NOMO-1 treated with dmso at 0.1 percent for 144 hours (cell line): Measurements from ENCODE around the gene IL22.

ENCODE experiments used
- DNase-seq: peaks from one replicate; lab custom pipeline; 2025; ENCODE audit not compliant: unreplicated experiment; lab: John Stamatoyannopoulos, UW

IL22 gene

DNA sequence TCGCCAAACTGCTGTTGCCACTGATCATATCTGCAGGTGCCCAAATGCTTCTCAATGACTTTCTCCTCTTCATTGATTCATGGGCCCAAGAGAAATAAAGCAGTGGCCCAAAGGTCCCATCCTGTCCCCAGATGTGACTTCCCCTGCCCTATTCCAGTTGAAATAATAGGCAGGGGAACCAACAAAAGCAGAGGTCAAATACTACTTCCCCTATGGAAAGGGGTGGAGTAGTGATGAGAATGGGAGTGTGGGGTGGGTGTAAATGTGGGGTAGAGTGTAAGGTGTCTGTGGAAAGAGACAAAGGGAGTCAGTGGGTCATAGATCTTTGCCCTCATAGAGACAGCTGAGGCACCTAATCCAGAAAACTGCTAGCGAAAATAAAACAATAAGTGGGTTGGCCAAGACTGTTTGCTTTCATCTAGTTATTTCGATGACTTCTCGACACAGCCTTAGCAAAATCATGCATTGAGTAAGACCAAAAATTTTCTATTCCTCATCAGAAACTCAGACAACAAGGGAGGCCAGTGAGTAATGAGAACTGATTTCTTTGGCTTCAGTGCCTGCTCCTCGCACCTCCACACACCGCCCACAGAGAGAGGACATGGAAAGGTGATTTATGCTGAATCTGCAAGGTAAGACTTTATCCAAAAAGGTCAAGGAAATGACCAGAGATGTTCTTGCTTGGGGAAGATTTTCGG is 10.9 kb upstream of the IL22 start:
- DNase-seq = no peak

GRCh38 chr12:68263366-68263765 is 10.0 kb upstream of the IL22 start:
- no peak for DNase-seq

DNA sequence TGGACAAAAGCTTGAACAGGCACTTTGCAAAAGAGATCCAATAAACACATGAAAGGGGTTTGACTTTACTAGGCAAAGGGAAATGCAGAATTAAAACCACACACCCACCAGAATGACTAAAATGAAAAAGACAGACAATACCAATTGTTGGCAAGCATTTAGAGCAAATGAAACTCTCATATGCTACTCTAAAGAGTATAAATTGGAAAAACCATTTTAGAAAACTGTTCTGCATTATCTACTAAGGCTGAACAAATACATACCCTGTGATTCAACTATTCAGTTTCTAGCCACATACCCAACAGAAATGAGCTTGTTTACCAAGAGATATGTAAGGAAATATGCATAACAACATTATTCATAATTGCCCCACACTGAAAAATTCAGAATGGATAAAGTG is 8.5 kb upstream of the IL22 start:
- DNase-seq = no peak

DNA sequence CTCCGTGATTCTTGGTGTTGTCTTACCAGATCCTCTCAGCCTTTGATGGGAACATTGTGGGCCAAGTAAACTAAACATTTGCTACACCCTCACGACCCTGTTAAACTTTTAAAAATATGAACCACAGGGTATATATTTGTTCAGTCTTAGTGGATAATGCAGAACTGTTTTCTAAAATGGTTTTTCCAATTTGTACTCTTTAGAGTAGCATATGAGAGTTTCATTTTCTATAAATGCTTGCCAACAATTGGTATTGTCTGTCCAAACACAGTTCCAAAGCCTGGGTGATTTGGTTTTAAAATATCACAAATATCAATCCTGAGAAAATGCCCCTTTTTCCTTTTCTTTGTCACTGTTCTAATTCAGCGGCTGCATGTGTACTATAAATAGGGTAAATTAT is 6.7 kb upstream of the IL22 start:
- DNase-seq = no peak

DNA sequence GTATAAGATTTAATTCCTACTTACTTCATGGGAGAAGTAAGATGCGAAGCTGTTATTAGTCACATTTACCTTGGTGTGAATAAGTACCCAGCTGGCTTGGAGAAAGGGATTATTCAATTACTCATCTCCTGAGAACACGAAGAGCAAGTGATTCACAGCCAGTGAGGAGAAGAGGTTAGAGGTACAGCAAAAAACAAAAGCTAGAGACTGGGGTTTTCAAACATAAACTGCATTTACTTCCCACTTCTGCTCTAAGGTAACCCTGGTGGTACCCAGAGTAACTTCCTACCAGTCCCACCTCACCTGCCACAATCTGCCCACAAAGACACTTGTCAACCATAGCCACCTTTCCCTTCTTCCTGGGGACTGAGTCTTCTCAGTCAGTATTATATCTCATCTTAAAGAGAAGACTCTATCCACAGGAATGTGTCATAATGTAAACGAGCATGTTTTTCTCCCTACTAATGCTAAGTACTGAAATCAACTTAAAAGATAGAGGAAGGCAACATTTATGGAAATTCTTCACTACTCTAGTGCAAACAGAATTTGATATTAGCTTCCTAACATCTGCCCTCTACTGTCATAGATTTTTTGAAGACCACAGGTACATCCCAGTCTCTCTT is 6.0 kb upstream of the IL22 start:
- DNase-seq = no peak

- DNase-seq = no peak
Measured at GRCh38 chr12:68252077-68252476, 1.3 kb downstream of the IL22 start.

GRCh38 chr12:68250454-68250853 is 3.0 kb downstream of the IL22 start:
- no peak for DNase-seq

DNA sequence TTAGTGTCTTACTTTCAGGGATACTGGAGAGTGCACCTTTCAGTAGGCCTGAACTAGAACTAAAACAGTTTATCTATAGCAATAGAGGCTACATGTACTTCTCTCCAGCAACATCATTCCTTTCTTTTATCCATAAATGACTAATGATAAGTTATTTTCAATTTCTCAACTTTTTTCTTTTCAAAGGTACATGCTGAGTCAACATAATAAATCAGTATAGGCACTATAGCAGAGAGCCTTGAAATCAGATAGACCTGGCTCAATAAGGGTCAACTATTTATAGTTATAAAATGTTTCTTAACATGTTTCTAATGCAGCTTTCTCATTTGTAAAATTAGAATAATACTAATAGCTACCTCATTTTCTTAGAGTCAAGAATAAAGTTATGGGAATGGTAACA is 5.6 kb downstream of the IL22 start:
- no peak for DNase-seq

GRCh38 chr12:68246350-68246749 is 7.1 kb downstream of the IL22 start:
- no peak for DNase-seq

DNA sequence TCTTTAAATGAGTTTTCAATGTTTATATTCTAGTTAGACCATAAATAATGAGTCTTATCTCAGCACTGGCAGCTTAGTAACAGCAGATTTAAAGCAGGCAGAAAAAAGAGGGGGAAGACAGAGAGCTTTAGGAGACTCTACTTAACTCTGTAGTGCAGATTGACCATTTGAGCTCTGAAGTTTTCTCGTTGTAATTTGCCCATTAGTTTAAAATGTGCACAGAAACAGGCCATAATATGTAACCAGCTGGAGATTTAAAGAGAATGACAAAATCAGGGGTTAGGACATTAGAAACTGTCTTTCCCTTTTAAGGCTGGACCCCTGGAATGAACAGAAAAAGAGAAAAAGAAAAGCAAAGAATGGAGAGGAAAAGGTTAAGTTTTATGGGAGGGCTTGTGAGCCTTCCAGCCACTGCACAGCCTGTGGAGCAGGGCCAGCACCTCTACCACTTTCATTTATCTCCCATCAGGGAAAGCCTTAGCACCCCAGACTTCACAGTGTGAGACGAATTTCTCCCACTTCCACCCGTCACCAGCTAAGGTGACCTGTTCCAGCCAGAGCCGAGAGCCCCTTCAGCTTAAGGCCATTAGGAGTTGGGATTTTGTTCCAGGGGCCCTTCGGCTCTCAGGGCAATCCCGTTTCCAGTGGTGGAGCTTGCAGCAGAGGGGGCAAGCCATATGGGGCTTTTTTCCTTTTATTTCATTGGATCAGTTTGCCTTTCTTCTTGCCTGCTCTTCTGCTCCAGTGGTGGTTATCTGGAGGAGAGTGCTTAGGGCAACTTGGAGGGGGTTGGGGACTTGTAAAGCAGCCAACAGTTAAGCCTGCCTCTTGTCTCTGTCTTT is 8.0 kb downstream of the IL22 start:
- no peak for DNase-seq

- no peak for DNase-seq
Measured at GRCh38 chr12:68242777-68243176, 10.6 kb downstream of the IL22 start.

DNA sequence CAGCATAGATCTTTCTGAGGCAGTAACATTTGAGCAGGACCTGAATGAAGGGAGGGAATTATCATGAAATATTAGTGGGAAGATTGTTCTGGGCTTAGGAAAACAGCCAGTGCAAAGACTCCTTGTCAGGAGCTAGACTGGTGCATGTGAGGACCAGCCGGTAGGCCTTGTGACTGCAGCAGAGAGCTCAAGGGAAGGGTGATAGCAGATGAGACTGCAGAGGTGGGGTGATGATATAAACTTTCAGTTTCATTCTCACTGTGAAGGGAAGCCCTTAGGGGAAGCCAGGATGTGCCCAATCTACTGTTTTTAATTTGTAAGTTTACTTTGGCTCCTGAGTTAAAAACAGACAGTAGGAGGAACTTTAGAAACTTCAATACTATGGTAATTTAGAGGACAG is 12.4 kb downstream of the IL22 start:
- DNase-seq = peak; percentile 52

DNA sequence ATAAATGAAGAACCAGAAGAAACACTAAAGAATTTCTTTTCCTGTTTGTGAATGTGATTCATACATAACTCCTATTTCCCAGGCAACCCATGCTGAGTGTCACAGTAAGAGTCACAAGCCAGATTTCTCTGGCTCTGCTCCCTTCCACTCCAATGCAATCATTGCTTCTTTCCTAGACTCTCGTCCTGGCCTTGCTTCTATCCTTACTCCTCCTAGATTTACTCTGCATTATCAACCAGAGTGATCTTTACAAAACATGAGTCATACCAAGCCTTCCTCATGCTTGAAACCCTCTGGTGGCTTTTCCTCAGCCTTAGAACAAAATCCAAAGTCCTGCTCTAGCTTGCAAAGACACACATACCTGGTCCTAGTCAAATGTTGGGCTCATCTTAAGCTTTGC is 13.3 kb downstream of the IL22 start:
- DNase-seq = no peak

DNA sequence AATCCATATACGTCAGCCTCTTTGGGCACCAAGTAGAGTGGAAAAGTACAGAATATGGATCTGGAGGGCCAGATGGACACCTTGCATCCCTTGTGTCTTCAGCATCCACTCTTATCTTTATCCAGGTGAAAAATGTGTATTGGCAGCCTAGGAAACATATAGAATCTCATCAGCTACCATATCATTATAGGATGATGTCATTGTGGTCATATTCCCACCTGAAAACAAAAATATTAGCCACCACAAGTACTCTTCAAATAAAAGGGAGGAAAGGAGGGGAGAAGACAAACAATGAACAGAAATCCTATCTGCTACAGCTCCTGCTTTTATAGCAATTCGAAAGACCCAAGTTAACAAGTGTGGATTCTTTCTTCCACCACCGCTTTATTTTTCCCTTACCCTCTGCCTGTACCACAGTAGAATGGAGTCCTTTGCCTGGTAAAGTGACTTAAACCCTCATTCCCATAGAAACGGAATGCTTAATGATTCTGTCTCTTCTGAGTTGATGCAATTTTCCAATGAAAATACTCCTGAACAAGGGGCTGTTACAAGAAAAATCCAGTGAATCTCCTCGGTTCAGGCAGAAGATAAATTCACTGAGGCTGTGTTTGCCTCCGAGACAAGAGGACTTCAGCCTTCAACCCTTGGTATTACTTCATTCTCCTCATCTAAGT is 14.0 kb downstream of the IL22 start:
- no peak for DNase-seq

DNA sequence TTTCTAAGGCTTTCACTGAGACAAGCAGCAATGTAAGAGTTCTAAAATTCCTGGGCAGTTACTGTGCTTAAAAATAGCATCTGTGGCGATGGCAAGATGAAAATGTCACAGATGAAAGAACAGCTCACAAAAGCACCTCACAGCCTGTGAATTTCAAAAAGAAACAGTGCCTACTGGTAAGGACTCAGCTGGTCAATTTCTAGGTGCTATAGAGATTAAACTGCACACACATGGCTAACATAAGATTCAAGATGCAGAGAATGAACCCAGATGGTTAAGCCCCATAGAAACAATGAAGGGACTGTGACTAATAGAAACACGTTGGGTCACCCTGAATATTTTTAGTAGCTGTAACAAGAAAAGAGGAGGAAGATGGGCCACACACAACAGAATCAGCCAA is 15.8 kb downstream of the IL22 start:
- no peak for DNase-seq

GRCh38 chr12:68237078-68237477 is 16.3 kb downstream of the IL22 start:
- DNase-seq = peak; percentile 40

DNA sequence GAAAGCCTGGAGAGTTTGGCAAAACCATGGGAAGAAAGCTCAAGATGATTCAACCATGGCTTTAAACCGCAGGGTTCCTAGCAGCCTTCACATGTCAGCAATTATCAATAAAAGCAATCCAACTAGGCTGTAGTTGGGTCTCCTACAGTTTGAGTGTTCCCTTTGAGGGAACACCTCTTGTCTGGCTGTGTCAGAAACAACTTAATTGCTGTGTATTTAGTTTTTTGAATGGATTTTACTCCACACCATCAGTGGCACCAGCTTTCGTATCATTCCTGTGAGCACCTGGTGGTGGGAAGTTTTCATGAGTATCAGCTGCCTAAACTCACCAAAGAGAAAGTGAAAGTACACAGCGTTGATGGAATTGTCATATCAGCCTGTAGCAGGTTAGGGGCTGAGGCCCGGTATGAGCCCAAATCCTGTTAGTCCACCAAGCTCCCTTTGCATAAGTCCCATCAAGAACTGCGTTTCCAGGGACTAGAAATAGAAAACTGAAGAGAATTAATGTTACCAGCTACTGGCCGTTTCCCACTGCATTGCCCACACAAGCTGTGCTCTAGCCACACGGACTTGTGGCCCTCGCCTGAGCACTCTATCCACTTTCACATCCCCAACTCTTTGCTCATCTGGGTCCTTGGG is 16.9 kb downstream of the IL22 start:
- peak; percentile 40 for DNase-seq

DNA sequence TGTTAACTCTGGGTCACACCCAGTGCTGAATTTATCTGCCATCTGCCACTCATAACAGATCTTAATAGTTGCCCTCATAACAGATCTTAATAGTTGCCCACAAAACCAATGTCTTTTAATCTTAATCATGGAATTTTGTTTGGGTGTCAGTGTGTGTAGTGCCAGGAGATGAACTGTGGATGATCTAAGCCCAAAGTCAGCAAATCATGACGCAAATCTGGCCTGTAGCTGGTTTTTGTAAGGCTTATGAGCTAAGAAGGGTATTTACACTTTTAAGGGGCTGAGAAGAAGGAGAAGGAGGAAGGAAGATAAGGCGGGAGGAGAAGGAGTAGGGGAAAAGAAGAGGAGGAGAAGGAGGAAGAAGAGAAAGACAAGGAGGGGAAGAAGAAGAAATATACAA is 17.8 kb downstream of the IL22 start:
- no peak for DNase-seq

DNA sequence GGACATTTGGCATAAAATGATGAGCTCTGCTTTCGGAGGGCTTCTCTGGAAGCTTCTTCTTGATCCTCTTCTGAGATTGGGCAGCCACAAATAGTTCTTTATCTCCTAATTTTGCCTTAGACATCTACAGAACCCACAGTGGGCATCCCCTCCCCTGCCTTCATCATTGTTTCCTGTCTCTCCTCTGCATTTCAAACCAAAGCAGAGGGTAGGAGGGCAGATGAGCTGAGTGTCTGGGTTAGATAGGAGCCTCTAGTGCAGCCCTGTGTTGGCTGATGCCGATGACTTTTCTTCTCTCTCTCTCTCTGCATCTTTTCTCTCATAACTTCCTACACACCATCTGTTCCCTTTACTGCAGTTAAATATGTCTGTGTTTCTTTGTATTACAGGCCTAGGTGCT is 19.3 kb downstream of the IL22 start:
- DNase-seq = no peak

DNA sequence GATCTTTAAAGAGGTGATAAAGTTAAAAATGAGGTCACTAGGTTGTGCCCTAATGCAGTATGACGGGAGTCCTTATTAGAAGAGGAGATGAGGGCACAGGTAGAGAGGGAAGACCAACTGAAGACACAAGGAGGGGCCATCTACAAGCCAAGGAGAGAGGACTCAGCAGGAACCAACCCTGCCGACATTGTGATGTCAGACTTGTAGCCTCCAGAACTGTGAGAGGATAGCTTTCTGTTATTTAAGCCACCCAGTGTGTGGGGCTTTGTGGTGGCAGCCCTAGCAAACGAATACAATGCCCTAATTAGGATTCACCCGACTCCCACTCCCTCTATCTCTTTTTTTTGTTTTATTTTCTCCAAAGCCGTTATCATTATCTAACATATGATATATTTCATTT is 19.9 kb downstream of the IL22 start:
- DNase-seq = no peak

DNA sequence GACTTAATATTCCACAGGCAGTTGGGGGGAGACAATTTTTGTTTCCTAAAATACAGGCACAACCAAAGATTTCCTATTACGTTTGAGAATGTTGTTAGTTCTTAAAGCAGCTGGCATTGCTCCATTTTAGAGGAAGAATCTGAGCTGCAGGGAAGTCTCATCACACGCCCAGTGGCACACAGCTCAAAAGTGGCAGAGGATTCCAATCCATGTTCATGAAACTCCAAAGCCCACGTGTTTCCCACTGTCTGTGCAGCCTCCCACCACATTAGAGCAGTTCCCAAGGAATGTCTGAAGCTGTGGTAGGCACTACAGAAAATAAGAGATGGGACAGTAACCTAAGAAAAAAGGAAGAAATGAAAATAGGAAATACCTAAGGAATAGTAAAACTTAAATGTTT is 21.7 kb downstream of the IL22 start:
- no peak for DNase-seq
